Activated naive CD4-positive, alpha-beta T cell treated with anti-CD3 and anti-CD28 coated beads for 36 hours (primary cell): Measurements from ENCODE around the gene UQCRFS1. TPM values are rescaled to one million over a fixed set of nuclear protein-coding genes. Genes with fewer than 3 reads are reported as not detected.
A peak's percentile ranks its signal among the peaks of the same experiment; 100 is the strongest.
"Not testable (repeated sequence)": the region's sequence is repeated elsewhere in the genome, so short reads cannot be mapped to it uniquely, and the experiment has no call there.

ENCODE experiments used
- CTCF ChIA-PET: fragments of 350-600 bp; sonication (Branson Sonifier 250); formaldehyde crosslinking; loops from one replicate; lab custom pipeline; 2021; ENCODE audit warnings: antibody characterized with exemption; lab: Charles Lee
- DNase-seq: peaks from one replicate; pipeline ENCODE4 v3.0.0-alpha.2; 2020
- H3K27ac Mint-ChIP-seq: one replicate; pipeline ENCODE4 v1.8.0; 2021; ENCODE audit warnings: mild to moderate bottlenecking, mixed read lengths
- H3K27me3 Mint-ChIP-seq: one replicate; pipeline ENCODE4 v1.8.0; 2021; ENCODE audit warnings: low read depth, mixed read lengths
- H3K36me3 Mint-ChIP-seq: one replicate; pipeline ENCODE4 v1.8.0; 2021; ENCODE audit warnings: low read depth, mixed read lengths
- H3K4me1 Mint-ChIP-seq: one replicate; pipeline ENCODE4 v1.8.0; 2021; ENCODE audit warnings: low read depth, mixed read lengths
- H3K4me3 Mint-ChIP-seq: one replicate; pipeline ENCODE4 v1.8.0; 2021; ENCODE audit warnings: mild to moderate bottlenecking, moderate library complexity, mixed read lengths
- H3K9me3 Mint-ChIP-seq: one replicate; pipeline ENCODE4 v1.8.0; 2021; ENCODE audit warnings: mixed read lengths
- intact Hi-C: fragments of 100-400 bp; cut with micrococcal nuclease; formaldehyde crosslinking; loops from one replicate; pipeline ENCODE4 v1.15.1; 2023
- total RNA-seq, 2 experiments: library from RNA; stranded (reverse); gene quantifications; one replicate each; pipeline ENCODE4 v1.2.3, GENCODE V29; 2021

The UQCRFS1 gene
- 10 to 100 TPM; 46.8 to 47.6 TPM for total RNA-seq

DNA sequence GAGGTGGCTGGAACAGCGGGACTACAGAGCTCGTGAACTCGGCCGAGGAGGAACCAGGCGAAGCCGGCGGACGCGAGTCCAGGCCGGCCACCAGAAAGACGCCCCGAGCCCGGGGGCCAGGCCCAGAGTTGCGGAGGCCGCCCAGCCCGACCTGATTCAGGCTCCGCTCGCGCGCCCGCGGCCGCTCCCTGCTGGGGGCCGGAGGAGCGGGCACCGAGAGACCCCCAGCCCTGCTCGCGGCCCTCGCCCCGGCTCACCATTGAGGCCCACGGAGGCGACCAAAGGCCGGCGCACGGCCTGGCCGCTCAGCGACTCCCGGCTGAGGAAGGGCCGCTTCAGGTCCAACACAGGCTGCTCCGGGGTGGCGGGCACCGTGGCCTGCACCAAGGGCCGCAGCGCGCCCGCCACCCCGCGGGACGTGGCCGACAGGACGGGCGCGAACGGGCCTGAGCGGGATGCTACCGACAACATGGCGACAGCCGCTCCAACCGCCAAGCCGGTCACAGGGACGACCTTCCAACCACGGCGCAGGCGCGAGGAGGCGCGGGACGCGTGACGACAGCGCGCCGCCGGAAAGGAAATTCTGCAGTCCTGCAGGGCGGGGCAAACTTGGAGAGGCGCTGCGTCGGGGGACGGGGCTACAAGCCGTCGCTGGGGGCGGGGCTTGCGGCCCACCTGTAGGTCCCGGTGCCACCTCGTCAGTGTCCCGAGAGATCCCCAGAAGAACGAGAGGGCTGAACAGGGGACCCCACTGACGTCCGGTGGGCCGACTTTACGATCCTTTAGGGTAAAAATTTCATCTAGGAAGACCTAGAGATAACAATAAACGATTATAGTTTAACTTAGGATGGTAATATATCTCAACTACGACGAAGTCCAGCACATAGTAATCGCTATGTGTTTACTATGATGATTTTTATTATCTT is at the start of gene UQCRFS1:
Gene UQCRFS1 (minus strand): TSS at position 504 of the 926 bp plus-strand sequence. CDS start 33 bp downstream, at position 471.
- Mint-ChIP-seq H3K27ac (peak within 1 kb of the TSS; percentile 96), H3K4me1 (peaks cover 40% of the 10 kb centered on the region), H3K36me3 (peaks cover 26% of the 10 kb centered on the region), H3K27me3 (no peaks in the 10 kb centered on the region), H3K4me3 (peak within 1 kb of the TSS; percentile 96), H3K9me3 (peaks cover 2% of the 10 kb centered on the region)
- peak; percentile 97 for DNase-seq
- intact Hi-C loops, result loop anchor here (1.0 to 10.0 kb wide), 5 partner anchors 316 to 622 kb away; partner anchors contain the start of genes CCNE1, PLEKHF1 and POP4
- CTCF ChIA-PET, result no interaction called here

DNA sequence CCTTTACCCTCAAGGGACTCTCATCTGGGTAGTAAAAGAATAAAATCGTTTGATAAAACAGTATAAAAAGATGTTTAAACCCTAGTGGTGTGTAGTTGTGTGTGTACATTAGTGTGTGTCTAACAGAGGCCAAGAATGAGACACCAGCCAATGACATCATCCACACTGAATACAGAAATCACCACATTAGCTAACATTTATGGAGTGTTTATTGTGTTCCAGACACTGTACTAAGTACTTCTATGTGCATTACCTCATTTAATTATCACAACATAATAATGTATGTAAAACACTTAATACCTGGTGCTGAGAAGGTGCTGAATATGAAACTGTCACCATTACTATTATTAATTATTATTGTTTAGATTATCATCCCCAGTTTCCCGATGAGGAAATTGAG is 49.1 kb upstream of the UQCRFS1 start:
- Mint-ChIP-seq H3K27ac (no peak overlapping the region), H3K27me3 (peaks cover 12% of the 10 kb centered on the region), H3K4me1 (no peaks in the 10 kb centered on the region), H3K36me3 (no peaks in the 10 kb centered on the region), H3K4me3 (no peak overlapping the region), H3K9me3 (no peaks in the 10 kb centered on the region)
- DNase-seq, result no peak
- CTCF ChIA-PET, result interaction anchor here (0.7 to 1.9 kb wide), 6 partner anchors 8 to 525 kb away, joined by 3 to 6 read pairs (median 4); partner anchors contain the start of gene POP4
- intact Hi-C loops, result loop anchor here (5.0 to 10.0 kb wide), 4 partner anchors 265 to 795 kb away; partner anchors contain the start of genes POP4 and VSTM2B

DNA sequence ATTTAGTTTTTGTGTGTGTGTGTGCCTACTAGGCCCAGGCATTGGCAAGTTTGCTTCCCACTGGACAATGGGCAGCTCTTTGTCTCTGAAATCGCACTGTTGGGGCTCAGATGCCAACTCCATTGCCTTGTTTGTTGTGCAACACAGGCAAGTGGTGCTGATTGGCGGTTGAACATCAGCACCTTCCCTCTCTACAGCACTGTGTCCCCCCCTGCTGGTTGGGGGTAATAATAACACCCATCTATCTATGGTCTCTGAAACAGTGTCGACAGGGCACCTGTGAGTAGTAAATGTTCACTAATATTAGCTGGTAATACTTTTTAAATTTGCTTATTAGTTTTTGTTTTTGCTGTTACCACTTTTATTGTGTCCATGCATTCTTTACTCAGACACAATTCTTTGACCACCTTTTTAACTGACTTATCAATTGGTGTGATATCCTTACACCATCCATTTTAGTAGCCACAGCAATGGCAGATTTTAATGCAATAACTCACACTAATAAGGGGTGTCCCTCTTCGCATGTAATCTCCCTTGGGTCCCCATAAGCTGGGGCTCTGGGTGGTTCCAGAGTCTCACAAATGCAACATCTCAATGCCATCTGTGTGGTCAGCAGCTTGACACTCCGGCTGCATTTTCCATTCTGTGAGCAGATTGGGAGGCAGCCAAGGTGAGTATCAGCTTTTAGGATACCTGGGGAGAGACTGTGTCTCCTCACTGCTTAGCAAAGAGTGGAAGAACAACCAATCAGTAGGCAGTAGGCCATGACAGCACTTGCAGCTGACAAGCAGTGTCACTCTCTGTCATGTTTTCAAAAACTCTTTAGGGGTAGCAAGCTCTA is 47.7 kb upstream of the UQCRFS1 start:
- Mint-ChIP-seq H3K4me1 (no peaks in the 10 kb centered on the region), H3K27me3 (peaks cover 18% of the 10 kb centered on the region), H3K4me3 (no peak overlapping the region), H3K27ac (no peak overlapping the region), H3K36me3 (no peaks in the 10 kb centered on the region), H3K9me3 (no peaks in the 10 kb centered on the region)
- CTCF ChIA-PET, result interaction anchor here (0.6 to 1.8 kb wide), 6 partner anchors 13 to 524 kb away, joined by 3 to 5 read pairs (median 4); no protein-coding TSS in a partner anchor
- DNase-seq, result peak; percentile 63
- intact Hi-C loops, result loop anchor here (5.0 to 10.0 kb wide), 4 partner anchors 267 to 793 kb away; partner anchors contain the start of genes POP4 and VSTM2B

DNA sequence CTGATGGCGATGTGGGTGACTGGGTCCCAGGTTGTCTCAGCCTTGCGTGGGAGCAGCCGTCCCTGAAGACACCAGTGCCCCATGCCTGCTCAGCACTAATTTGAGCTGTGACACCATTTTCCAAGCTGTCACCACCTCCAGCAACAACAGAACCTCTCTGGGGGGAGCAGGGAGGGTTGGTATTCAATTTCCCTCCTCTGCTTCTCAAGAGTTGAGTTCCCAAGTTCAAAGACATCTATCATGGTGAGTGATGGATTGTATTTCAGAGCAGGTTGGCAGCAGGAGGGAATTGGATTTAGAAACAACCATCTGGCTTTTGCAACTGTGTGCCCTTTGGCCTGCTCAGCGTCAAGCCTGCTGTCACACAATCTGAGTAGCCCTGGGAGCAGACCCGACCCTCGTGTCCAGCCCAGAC is 46.9 kb upstream of the UQCRFS1 start:
- DNase-seq, result no peak
- intact Hi-C loops, result loop anchor here (5.0 to 10.0 kb wide), 4 partner anchors 267 to 793 kb away; partner anchors contain the start of genes POP4 and VSTM2B
- CTCF ChIA-PET, result interaction anchor here (0.6 to 1.8 kb wide), 3 partner anchors 12 to 263 kb away, joined by 4 to 5 read pairs (median 5); no protein-coding TSS in a partner anchor
- Mint-ChIP-seq H3K27ac (no peak overlapping the region), H3K4me1 (no peaks in the 10 kb centered on the region), H3K36me3 (no peaks in the 10 kb centered on the region), H3K4me3 (no peak overlapping the region), H3K27me3 (peaks cover 15% of the 10 kb centered on the region), H3K9me3 (no peaks in the 10 kb centered on the region)

DNA sequence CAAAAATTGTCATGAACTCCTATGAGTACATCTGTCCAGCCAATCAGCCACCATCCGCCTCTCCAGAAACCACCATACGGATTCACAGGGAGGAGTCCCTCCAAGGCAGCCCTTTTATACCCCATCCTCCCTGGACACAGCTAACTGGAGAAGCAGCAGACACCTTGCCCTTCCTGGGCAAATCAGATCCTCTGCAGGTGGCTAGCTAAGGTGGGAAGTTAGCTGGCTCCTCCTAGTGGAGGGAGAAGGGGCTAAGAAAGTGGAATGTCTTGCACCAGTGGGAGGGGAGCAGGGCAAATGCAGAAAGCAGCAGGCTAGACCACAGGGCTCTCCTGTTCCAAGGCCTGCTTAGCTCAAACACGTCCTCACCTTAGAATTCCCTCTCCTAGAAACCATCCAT is 46.2 kb upstream of the UQCRFS1 start:
- Mint-ChIP-seq H3K4me3 (no peak overlapping the region), H3K4me1 (no peaks in the 10 kb centered on the region), H3K27ac (no peak overlapping the region), H3K36me3 (no peaks in the 10 kb centered on the region), H3K9me3 (no peaks in the 10 kb centered on the region), H3K27me3 (peaks cover 21% of the 10 kb centered on the region)
- intact Hi-C loops, result no loop called here
- CTCF ChIA-PET, result interaction anchor here (0.9 to 1.3 kb wide), 2 partner anchors 269 to 380 kb away, joined by 3 read pairs; no protein-coding TSS in a partner anchor
- no peak for DNase-seq

DNA sequence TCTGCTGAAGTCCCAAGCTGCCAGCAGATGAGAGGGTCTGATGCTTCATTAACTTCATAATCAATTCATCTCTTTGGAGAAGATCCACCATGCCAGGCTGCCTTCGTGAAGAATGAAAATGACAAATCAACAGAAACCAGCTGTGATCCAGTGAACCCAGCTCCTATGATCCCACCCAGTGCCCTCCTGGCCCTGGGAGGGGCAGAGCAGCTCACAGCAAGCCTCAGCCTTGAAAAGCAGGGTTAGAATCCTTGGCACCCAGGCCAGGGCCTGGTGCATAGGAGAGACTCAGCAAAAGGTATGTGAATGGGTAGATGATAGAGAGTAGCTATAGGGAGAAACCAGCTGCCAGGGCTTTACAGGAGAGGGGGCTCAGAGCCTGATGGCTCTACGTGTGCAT is 43.6 kb upstream of the UQCRFS1 start:
- CTCF ChIA-PET, result no interaction called here
- Mint-ChIP-seq H3K4me1 (no peaks in the 10 kb centered on the region), H3K9me3 (no peaks in the 10 kb centered on the region), H3K4me3 (no peak overlapping the region), H3K27ac (no peak overlapping the region), H3K36me3 (no peaks in the 10 kb centered on the region), H3K27me3 (peaks cover 31% of the 10 kb centered on the region)
- intact Hi-C loops, result no loop called here
- DNase-seq, result no peak

DNA sequence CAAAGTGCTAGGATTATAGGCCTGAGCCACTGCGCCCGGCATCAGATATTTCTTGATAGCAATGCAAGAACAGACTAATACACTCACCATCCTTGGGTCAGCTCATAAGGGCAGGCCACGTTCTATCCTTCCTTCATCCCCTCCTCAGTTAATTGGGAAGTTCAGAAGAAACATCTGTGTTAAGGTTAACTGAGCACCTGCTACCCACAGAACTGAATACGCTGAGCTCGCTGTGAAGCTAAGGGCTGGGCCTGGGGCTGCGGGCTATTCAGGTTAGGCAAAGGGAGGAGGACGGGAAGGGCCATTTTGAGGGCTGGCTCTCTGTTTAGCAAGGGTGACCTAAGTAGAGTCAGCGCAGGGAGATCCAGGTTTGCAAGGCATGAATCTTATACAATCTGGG is 43.0 kb upstream of the UQCRFS1 start:
- peaks cover 31% of the 10 kb centered on the region for H3K27me3 Mint-ChIP-seq
- H3K27ac Mint-ChIP-seq, result no peak overlapping the region
- no peaks in the 10 kb centered on the region for H3K4me1 Mint-ChIP-seq
- H3K9me3 Mint-ChIP-seq, result no peaks in the 10 kb centered on the region
- H3K36me3 Mint-ChIP-seq, result no peaks in the 10 kb centered on the region
- DNase-seq, result no peak
- intact Hi-C loops, result no loop called here
- no peak overlapping the region for H3K4me3 Mint-ChIP-seq
- CTCF ChIA-PET, result no interaction called here

DNA sequence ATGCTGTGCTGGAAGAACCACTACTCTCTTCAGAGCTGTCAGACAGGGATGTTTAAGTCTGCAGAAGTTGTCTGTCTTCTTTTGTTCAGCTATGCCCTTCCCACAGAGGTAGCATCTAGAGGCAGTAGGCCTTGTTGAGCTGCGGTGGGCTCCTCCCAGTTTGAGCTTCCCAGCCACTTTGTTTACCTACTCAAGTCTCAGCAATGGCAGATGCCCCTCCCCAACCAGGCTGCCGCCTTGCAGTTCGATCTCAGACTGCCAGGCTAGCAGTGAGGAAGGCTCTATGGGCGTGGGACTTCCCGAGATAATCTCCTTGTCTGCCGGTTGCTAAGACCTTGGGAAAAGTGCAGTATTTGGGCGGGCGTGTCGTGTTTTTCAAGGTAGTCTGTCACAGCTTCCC is 42.1 kb upstream of the UQCRFS1 start:
- Mint-ChIP-seq H3K4me1 (no peaks in the 10 kb centered on the region), H3K4me3 (no peak overlapping the region), H3K9me3 (no peaks in the 10 kb centered on the region), H3K27ac (no peak overlapping the region), H3K36me3 (no peaks in the 10 kb centered on the region), H3K27me3 (peaks cover 35% of the 10 kb centered on the region)
- no peak for DNase-seq
- CTCF ChIA-PET, result interaction anchor here (2.0 kb wide), 1 partner anchor 8 kb away, joined by 6 read pairs; no protein-coding TSS in a partner anchor
- intact Hi-C loops, result no loop called here

DNA sequence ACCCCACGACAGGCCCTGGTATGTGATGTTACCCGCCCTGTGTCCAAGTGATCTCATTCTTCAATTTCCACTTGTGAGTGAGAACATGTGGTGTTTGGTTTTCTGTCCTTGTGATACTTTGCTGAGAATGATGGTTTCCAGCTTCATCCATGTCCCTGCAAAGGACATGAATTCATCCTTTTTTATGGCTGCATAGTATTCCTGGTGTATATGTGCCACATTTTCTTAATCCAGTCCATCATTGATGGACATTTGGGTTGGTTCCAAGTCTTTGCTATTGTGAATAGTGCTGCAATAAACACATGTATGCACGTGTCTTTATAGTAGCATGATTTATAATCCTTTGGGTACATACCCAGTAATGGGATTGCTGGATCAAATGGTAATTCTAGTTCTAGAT is 36.8 kb upstream of the UQCRFS1 start:
- intact Hi-C loops, DNase-seq: not testable (repeated sequence)

DNA sequence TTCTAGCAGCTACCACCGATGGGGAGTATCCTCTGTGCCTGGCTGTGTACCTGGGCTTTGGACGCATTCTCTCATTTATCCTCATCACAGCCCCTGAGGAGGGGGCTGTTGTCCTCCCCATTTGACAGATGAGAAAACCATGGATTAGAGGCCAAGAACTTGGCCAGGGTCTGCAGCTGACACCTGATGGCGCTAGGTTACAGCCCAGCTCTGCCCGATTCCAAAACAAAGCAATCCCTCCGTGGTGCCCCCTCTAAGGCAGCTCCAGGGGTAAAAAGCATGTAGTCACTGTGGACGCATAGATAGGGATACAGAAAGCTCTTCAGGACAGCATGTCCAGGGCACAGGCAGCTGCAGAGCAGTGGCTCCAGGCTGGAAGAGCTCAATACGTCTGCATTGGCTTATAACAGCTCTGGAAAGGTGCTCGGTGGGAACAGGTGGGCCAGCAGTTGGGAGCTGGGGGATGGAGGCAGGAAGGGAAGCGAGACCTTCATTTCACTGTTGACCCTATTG is 35.4 kb upstream of the UQCRFS1 start:
- Mint-ChIP-seq H3K9me3 (no peaks in the 10 kb centered on the region), H3K36me3 (no peaks in the 10 kb centered on the region), H3K4me1 (no peaks in the 10 kb centered on the region), H3K27ac (no peak overlapping the region), H3K4me3 (no peak overlapping the region), H3K27me3 (peaks cover 37% of the 10 kb centered on the region)
- DNase-seq, result no peak
- CTCF ChIA-PET, result interaction anchor here (0.7 to 1.8 kb wide), 2 partner anchors 12 to 13 kb away, joined by 3 to 5 read pairs; no protein-coding TSS in a partner anchor
- intact Hi-C loops, result no loop called here

More for the DNA sequence above, 36.8 kb upstream of the UQCRFS1 start:
- H3K4me3 Mint-ChIP-seq, H3K9me3 Mint-ChIP-seq, H3K36me3 Mint-ChIP-seq, H3K27ac Mint-ChIP-seq, CTCF ChIA-PET, H3K4me1 Mint-ChIP-seq: not testable (repeated sequence)
- peaks cover 47% of the 10 kb centered on the region for H3K27me3 Mint-ChIP-seq

DNA sequence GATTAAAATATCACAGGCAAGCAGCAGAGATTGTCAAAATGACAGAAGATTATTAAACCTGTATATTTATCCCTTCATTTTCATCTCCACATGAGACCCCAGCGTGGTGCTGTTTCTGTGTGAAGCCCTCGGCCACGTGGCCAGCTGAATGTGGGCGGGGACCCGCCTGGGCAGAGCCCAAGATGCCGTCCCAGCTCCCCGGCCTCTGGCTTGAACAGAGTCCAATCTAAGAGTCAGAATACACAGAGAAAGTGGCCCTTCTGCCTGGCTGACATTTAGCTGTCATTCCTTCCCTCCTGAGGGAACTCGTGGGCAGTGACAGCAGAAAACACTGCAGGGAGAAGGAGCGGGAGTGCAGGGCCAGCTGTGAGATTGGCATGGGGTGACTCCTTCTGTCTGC is 34.9 kb upstream of the UQCRFS1 start:
- Mint-ChIP-seq H3K27ac (no peak overlapping the region), H3K27me3 (peaks cover 38% of the 10 kb centered on the region)

More for the DNA sequence above, 34.9 kb upstream of the UQCRFS1 start:
- intact Hi-C loops, result no loop called here
- no peaks in the 10 kb centered on the region for H3K9me3 Mint-ChIP-seq
- CTCF ChIA-PET, result interaction anchor here (1.8 kb wide), 1 partner anchor 13 kb away, joined by 5 read pairs; no protein-coding TSS in a partner anchor
- H3K4me3 Mint-ChIP-seq, result no peak overlapping the region
- H3K36me3 Mint-ChIP-seq, result no peaks in the 10 kb centered on the region
- no peaks in the 10 kb centered on the region for H3K4me1 Mint-ChIP-seq
- DNase-seq, result no peak
